Cardiac fibroblast (primary cell): ENCODE data around the gene GRIK2.
"Not testable (repeated sequence)": the region's sequence is repeated elsewhere in the genome, so short reads cannot be mapped to it uniquely, and the experiment has no call there.

Experiments used
- DNase-seq, 2 donors: peaks; one replicate each; pipeline versions ENCODE4 v3.0.0 to v3.0.0-alpha.2; 2010; ENCODE audit warnings: low read depth in 2 of 2
- H3K4me3 ChIP-seq, 2 donors: replicated peaks in 1 of 2; 1 replicate in 1 of 2; 2 replicates in 1 of 2; pipeline ENCODE4 v1.5.1; 2011; ENCODE audit warnings: low read depth in 2 of 2, low read length in 2 of 2, mild to moderate bottlenecking in 2 of 2, moderate library complexity in 1 of 2
- TF ChIP-seq, protein P1 (sequence below): IDR thresholded peaks from one replicate; pipeline ENCODE4 v1.5.1; 2011; ENCODE audit warnings: low read depth, mild to moderate bottlenecking, low read length, inconsistent platforms

The GRIK2 gene

DNA sequence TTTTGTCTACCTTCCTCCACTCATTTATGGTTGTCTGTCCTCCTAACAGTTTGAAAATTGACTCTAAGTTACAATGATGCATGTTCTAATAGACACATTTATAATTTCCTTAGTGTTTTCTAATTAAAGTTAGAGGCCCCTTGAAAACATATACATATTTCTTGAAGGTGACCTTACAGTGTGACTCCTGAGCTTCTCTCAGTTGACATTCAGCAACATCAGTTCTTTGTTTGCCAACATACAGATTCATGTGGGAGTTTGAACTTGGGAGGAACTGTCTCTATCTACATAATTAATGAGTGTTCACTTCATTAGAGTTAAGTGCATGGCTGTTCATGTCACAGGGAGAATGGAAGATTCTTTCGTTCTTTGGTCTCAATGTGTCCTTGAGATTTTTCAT lies 658.2 kb downstream of the GRIK2 start:
- TF ChIP-seq, protein P1, sequence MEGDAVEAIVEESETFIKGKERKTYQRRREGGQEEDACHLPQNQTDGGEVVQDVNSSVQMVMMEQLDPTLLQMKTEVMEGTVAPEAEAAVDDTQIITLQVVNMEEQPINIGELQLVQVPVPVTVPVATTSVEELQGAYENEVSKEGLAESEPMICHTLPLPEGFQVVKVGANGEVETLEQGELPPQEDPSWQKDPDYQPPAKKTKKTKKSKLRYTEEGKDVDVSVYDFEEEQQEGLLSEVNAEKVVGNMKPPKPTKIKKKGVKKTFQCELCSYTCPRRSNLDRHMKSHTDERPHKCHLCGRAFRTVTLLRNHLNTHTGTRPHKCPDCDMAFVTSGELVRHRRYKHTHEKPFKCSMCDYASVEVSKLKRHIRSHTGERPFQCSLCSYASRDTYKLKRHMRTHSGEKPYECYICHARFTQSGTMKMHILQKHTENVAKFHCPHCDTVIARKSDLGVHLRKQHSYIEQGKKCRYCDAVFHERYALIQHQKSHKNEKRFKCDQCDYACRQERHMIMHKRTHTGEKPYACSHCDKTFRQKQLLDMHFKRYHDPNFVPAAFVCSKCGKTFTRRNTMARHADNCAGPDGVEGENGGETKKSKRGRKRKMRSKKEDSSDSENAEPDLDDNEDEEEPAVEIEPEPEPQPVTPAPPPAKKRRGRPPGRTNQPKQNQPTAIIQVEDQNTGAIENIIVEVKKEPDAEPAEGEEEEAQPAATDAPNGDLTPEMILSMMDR, result no peak
- DNase-seq, result no peak
- no peak overlapping the region for H3K4me3 ChIP-seq

DNA sequence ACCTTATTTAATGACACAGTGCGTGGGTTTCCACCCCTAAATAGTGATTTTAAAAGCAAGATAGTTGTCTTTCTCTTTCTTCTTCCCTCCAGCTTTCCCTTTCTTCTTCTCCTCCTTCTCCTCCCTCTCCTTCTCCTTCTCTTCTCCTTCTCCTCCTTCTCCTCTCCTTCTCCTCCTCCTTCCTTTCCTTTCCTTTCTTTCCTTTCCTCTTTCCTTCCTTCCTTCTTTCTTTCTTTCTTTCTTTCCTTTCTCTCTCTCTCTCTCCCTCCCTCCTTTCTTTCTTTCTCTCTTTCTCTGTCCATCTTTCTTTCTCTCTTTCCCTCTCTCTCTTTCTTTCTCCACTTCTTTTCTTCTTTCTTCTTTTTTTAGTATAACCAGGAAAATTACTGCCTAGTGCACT lies 670.6 kb downstream of the GRIK2 start:
- DNase-seq, result no peak
- TF ChIP-seq, protein P1, result no peak

DNA sequence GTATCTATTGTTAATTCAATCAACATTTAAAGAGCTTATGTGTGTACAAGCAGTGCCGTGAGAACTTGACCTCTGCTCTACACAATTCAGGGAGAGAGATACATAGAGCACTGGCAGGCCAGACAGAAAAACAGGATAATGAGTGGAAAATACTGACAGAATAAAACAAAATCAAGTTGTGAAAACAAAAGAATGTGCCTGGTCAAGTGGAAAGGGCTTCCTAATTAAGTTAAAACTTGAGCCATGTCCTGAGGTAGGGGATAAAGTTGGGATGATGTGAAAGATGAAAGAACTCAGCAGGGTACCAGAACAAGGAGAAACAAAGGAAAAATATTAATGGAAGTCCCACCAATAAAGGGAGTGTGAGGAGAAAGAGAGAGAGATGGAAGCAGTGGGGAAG lies 672.8 kb downstream of the GRIK2 start:
- no peak for DNase-seq
- TF ChIP-seq, protein P1, result no peak
- no peak overlapping the region for H3K4me3 ChIP-seq

More for the DNA sequence above, 670.6 kb downstream of the GRIK2 start:
- H3K4me3 ChIP-seq, result no peak overlapping the region

DNA sequence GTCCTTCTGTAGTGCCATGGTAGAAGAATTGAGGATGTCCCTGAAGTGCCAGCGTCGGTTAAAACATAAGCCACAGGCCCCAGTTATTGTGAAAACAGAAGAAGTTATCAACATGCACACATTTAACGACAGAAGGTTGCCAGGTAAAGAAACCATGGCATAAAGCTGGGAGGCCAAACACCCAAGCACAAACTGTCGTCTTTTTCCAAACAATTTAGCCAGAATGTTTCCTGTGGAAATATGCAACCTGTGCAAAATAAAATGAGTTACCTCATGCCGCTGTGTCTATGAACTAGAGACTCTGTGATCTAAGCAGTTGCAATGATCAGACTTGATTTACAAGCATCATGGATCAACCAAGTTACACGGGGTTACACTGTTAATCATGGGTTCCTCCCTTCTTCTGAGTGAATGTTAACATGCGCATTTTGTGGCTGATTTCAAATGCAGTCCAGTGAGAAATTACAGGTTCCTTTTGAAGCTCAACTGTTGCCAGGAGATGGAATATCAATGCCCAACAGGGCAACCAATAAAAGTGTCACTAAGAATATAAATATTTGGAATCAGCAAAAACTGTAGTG lies 674.9 kb downstream of the GRIK2 start:
- TF ChIP-seq, protein P1, result no peak
- no peak overlapping the region for H3K4me3 ChIP-seq
- DNase-seq, result no peak

DNA sequence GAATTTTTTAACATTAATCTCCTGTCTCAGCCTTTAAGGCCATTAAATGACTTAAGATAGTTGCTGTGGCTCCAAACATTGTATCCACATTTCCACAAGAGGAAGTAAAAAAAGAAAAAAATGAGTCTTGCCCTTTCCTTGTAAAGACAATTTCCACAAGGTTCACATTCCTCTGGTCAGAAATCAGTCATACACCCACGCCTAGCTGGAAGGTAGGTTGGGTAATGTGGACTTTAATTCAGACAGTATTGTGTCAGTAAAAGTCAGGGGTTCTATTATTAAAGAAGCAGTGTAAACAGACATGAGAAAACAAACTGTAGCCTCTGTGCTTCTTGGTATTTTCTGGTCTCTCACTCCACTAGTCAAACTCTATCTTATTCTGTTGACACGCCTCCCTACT lies 682.0 kb downstream of the GRIK2 start:
- TF ChIP-seq, protein P1, result no peak
- DNase-seq, result peak in 1 of 2 donors; percentile 16
- H3K4me3 ChIP-seq, result no peak overlapping the region

DNA sequence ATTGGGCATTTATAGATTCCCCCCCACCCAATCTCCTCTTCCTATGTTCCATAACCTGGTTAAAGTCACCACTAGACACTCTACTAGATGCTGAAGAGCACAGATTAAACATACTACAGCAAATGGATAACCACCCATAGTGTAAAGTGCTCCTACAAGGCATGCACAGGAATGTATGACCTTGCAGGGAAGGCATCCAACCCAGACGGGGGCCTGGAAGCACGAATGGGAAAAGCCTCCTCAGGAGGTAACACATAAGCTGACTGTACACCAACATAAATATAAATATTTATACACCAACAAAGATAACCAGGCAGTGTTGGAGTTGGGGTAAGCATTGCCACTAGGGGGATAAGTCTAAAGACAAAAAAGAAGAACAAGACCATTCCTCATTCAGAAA lies 691.7 kb downstream of the GRIK2 start:
- DNase-seq, result no peak
- H3K4me3 ChIP-seq, result no peak overlapping the region
- TF ChIP-seq, protein P1, result no peak

DNA sequence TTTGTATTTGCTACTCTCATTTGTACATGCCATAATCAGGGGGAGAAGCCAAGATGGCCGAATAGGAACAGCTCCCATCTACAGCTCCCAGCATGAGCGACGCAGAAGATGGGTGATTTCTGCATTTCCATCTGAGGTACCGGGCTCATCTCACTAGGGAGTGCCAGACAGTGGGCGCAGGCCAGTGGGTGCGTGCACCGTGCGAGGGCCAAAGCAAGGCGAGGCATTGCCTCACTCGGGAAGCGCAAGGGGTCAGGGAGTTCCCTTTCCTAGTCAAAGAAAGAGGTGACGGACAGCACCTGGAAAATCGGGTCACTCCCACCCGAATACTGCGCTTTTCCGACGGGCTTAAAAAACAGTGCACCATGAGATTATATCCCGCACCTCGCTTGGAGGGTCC lies 694.7 kb downstream of the GRIK2 start:
- DNase-seq, H3K4me3 ChIP-seq: not testable (repeated sequence)
